GM12892 (cell line): ENCODE measurements around the gene ZNF593OS.

ENCODE experiments used
- POLR2A ChIP-seq: IDR thresholded peaks from 2 replicates; pipeline ENCODE4 v1.6.1; 2011; ENCODE audit warnings: low read depth, low read length, control low read depth
- POLR2AphosphoS5 ChIP-seq: IDR thresholded peaks from 2 replicates; pipeline ENCODE4 v1.6.1; 2011; ENCODE audit warnings: low read depth, low read length, control low read depth
- TAF1 ChIP-seq: IDR thresholded peaks from 2 replicates; pipeline ENCODE4 v1.6.1; 2011; ENCODE audit warnings: low read depth, mild to moderate bottlenecking, control low read depth, low read length, borderline replicate concordance

- TF ChIP-seq POLR2A = no peak
- no peak for TF ChIP-seq POLR2AphosphoS5
- TF ChIP-seq TAF1 = no peak
These were observed 18.8 kb upstream of the ZNF593OS start, which contains the start of gene CATSPER4 for GRCh38 chr1:26190373-26190987.
